ENCODE results near the gene MRPL12.
"Not testable (repeated sequence)": the region's sequence is repeated elsewhere in the genome, so short reads cannot be mapped to it uniquely, and the experiment has no call there.

MRPL12 gene

DNA sequence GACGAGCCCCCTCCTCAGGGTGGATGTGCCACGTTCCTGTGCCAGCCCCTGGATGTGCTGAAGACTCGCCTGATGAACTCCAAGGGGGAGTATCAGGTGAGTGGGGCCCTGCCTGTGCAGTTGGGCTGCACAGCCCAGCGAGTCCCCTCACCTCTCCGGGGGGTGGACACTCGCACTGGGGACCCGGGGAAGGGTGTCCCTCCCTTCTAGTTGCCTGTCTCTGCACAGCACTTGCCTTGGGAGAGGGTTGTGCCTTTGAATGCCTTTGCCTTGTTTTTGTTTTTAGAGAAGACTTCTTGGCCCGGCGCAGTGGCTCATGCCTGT is 14.6 kb downstream of the MRPL12 start:
- DNase-seq: no peak

DNA sequence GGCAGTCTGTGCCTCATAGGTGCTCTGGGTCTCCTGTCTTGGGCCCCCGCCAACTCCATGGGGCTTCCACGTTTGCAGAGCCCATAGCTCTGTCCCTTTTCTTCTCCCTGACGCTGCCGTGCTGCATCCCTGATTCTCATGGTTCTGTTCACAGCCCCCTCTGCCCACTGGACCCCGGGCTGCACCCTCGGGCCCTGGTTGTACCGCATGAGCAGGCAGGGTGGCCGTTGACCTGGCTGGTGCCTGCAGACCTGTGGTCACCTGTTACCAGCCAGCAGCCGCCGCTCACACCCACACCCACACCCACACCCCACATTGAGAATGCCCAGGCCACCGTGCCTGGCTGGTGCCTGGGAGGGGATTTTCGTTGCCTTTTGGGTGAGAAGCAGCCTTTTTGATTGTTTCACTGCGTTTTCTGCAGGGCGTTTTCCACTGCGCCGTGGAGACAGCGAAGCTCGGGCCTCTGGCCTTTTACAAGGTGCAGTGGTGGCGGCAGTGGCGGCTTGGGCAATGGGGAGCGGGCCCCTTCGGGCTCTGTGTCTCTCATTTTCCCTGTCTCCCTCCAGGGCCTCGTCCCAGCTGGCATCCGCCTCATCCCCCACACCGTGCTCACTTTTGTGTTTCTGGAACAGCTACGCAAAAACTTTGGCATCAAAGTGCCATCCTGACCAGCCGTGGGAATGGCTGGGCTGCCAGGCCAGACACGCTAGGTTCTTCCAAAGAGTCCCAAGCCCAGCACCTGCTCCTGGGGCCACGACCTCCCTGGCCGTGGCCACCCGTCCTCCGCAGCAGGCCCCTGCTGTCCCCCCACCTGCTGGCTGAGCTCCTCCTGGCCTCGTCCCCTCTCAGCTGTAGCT is 16.5 kb downstream of the MRPL12 start:
- no peak for DNase-seq

DNA sequence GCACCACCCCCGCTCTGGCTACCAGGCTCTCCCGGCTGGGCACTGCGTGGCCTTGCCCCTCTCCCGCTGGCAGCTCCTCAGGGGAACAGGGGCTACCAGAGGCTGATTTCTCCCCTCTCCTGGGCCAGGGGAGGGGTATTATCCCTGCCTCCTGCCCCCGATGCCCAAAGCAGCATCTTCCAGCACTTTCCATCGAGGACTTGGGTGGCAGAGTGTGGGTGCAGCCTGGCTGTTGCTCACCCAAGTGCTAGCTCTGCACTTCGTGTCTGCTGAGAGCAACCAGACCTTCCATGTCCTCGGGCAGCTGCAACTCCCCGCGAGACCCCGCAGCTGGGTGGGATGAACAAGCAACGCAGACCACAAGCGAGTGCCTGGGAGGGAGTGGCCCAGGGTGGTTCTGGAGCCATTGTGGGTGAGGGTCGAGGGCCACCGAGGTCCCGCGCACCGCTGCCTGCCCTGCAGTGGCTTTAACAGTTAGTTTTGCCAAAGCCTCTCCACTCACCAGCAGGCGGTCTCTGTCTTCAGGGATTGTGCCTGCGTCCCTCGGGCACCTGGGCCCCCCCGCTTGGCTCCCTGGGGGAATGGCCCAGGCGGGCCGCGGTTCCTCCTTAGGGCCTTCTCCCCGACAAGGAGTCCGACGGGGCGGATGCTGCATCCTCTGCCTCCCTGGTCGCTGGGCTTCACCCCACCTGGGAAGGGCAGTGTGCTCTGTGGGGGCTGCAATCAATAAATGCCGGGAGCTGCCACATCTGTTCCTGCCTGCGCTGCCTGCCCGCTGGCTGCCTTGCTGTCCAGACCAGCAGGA is 17.3 kb downstream of the MRPL12 start:
- no peak for DNase-seq

DNA sequence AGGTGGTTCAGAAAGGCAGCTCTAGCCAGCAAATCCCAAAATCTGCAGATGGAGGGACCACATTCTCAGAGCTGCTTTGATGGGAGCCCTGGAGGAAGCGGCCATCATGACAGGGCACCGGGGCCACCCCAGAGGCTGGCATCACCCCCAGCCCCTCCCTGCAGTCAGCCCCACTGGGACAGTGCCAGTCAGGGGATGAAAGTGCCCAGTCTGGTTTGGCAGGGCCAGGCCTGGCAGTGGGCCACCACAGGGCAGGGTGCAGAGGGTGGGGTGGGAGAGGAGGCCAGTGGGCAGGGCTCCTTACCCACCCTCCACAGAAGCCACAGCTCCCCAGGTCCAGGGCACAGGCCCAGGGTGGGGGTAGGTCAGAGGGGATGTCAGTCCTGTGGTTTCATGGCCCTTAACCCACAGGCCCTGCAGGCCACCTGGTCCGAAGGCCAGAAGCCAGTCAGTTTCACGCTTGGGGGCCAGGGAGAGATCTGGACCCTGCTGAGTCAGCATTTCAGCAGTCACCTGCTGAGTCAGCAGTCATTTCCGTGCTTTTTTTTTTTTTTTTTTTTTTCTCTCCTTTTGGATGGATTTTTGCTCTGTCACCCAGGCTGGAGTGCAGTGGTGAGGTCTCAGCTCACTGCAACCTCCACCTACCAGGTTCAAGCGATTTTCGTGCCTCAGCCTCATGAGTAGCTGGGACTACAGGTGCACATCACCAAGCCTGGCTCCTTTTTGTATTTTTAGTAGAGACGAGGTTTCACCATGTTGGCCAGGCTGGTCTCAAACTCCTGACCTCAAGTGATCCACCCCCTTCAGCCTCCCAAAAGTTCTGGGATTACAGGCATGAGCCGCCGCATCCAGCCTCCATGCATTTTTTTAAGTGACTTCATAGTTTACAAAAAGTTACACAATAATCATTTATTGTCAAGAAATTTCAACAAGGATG is 19.3 kb downstream of the MRPL12 start:
- no peak for DNase-seq

DNA sequence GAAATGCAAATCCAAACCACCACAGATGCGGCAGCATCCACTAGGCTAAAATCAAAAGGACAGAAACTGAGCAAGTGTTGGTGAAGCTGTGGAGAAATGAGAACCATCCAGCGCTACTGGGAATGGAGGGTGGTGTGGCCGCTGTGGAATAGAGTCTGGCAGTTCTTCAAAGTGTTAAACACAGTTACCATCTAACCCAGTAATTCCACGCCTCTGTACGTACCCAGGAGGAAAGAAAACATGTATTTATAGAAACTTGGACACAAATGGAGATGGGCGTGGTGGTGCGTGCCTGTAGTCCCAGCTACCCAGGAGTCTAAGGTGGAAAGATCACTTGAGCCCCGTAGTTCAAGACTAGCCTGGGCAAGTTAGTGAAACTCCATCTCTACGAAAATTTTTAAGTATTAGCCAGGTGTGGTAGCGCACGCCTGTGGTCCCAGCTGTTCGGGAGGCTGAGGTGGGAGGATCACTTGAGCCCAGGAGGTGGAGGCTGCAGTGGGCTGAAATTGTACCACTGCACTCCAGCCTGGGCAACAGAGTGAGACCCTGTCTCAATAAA is 20.6 kb downstream of the MRPL12 start:
- DNase-seq: no peak

DNA sequence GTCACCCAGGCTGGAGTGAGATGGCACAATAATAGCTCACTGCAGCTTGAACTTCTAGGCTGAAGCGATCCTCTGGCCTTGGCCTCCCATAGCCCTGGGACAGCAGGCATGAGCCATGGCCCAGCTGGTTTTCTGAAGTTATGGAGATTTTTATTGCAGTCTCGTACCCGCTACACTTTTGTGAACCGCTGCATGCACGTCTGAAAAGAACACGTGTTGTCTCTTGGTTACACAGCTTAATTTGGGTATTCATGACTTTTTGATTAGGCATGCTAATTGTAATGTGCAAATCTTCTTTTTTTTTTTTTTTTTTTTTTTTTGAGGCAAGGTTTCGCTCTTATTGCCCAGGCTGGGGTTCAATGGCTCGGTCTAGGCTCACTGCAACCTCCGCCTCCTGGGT is 22.3 kb downstream of the MRPL12 start:
- no peak for DNase-seq

DNA sequence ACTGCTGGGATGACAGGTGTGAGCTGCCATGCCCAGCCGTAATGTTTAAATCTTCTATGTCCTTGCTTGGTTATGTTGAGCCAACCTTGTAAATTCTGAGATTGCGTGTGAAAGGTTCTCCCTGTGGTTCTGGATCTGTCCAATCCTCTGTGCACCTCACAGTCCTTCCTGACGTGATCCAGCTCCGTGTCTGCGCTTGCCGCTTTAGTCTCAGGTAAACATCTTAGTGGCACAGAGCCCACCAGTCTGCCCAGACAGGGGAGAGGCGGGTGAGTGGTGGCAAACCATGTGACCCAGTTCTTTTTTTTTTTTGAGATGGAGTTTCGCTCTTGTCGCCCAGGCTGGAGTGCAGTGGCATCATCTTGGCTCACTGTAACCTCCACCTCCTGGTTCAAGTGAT is 22.8 kb downstream of the MRPL12 start:
- no peak for DNase-seq

DNA sequence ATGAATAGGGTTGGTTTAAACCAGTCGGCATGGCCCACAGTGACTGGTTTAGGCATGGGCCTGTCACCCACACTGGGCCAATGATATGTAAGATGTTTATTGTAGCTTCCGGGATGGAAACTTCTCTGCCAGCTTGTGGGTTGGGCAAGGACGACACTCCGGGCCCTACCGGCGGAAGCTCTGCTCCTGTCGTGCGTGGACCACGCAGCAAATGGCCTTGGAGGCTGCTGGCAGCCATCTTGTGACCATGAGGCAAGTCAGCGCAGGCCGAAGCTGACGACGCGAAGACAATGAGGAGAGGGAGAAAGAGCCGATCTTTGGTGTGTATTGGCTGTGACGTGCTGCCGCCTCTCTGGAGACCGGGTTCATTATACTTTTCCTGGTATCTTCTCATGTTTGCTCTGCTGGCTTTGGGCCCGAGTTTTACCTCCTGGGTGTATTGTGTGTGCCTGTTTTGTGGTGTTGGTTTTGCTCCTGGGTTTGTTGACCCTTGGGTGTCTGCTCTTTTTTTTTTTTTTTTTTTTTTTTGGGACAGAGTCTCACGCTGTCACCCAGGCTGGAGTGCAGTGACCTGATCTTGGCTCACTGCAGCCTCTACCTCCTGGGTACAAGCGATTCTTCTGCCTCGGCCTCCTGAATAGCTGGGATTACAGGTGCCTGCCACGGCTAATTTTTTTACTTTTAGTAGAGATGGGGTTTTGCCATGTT is 24.3 kb downstream of the MRPL12 start:
- DNase-seq: peak; percentile 66

DNA sequence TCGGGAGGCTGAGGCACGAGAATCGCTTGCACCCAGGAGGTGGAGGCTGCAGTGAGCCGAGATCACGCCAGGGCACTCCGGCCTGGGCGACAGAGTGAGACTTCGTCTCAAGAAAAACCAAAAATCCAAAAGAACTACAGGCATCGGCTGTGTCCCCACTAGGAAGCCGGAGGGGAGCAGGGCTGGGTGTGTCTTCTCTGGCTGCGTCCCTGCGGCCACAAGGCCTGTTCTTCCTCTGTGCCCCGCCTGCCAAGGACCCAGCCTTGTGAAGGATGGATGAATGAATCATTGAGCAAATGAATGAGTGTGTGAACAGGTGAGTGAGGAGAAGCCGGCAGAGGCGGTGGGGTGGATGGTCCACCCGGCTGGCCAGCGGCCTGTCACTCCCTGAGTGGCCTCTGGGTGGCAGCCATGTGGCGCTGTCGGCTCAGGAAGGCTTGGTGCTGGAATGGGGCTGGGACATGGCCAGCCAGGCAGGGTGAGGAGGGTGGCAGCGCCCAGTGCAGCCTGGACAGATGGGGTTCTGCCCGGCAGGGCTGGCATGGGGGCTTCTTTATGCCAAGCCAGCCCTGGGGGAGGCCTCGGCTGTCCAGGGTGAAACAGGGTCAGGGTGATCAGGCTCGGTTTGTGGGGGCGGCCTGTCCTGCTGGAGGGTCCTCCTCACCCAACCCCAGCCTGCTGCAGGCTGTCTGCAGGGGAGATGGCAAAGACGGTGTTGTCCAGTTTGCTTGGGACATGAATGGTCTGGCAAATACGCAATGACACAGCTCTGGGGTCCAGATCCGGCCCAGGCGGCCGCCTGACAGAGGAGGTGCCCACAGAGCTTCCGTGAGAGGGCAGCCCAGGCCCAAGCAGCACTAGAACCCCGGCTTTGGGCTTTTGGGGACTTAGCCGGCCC is 30.6 kb downstream of the MRPL12 start:
- peak; percentile 61 for DNase-seq

DNA sequence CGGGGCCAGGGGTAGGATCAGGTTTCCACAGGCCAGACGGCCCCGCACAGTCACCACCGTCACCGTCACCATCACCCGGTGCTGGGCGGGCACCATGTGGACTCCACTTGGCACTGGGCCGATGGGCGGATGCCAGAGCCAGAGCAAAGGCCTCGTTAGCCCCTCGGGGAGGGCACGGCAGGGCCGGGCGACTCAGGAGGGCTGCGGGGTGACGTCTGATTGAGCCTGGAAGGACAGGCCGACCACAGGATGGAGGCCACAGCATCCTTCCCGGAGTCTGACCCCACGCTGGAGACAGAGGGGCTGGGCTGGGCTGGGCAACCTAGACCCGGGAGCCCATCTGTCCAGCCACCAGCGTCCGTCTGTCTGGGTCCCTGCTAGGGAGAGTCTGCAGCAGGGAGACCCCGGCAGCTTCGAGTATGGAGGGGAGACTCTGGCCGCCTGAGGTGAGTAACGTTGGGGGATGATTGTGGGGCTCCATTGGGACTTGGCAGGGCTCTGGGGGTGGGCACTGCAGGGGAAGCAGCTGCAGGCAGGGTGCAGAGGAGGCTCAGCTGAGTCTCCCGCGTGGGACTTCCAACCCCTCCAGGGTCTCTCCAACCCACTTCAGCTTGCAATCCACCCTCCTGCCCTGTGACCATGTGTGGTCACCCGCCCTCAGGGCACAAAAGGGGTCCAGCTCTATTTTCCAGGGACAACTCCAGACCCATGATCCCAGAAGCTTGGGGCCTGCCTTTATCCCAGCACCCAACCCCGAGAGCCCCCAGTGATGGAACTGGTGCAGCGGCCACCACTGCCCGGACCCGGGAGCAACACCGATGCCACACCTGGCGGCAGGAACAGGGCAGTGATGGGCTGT is 31.5 kb downstream of the MRPL12 start:
- peak; percentile 7 for DNase-seq

DNA sequence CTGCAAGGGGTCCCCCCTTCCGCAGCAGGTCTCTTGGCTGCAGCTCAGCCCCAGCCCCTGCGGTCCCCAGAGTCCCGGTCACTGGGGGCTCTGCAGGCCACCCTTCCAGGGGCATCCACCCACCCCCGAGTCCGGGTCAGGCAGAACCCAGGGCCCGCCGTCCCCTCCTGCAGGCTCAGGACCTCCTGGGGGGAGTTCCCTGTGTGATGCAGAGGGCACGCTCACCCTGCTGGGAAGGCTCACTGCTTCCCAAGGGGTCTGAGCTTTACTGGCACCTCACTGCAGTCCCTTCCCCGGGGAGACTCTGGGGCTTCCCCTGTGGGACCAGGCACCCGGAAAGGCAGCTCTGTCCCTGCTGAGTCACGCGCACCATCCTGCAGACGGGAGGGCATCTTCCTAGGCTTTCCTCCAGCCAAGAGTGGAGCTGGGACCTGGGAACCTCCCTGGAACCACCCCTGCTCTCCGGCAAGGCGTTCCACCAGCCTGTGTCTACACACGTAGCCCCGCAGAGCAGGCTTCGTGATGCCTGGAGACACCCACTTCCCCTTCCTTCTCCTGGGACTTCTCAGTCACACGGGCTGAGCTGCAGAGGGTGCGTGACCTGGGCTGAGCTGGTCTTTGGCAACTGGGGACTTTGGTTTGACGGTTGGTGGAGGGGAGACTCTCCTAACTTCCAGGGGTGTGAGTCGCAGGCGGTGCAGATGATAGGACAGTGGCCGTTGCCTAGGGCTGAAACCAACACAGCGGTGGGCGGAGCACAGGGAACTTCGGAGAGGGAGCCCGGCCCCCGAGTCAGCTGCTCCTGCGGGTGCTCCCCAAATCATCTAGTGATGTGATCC is 32.3 kb downstream of the MRPL12 start:
- no peak for DNase-seq

DNA sequence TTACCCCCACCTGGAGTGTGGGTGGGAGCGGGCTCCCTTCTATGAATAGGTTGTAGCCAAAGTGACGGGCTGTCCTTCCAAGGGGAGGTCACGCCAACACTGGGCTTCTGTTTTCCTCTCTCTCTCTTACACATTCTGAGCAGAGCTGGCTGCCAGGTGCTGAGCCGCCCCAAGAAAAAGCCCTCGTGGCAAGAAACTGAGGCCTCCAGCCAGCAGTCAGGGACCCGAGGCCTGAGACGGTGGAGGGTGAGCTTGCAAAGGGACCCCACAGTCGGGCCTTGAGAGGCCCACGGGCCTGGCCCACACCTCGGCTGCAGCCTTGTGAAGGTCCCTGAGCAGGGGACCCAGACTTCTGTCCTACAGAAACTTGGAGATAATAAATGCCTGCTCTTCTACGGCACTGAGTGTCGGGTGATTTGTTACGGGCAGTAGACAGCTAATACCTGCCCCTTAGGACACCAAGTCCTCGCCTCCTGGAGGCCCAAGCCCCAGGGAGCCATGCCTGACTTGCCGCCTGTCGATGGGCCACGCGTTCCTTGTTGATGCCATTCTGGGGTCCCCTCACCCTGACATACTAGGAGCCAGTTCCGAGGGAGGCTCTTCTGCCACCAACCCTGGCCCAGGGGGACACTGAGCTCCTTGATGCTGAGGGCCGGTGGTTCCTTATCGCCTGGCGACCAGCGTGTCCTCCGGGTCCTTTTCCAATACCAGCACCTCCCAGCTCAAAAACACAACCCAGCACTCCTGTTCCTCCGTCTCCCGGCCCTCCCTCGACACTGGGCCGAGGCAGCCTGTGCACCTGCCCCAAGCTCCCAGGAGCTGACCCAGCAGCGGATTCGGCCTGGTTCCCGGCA is 35.0 kb downstream of the MRPL12 start:
- DNase-seq: no peak

DNA sequence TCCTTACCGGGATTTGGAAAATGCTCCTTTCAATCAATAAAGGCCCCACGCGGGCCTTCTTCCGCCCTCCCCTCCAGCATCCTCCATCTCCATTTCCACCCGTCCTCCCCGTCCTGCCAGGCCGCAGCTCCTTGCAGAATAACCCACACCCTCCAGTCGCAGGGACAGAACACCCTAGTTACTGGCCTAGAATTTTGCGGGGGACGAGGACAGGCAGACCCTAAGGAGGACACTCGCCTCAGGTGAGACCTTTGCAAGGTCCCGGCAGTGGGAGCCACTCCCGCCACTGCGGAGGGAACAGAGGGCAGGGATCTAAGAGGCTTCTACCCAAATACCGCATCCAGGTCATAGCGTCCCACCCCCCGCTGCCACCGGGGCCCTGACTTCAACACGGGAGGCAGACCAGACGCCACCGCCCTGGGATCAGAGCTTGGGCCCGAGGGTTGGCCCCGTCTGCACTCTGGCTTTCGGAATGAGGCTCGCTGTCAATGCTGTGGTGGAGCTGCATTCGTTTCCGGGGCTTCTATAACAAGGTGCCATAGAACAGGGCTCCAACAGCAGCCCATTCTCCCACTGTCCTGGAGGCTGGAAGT is 35.7 kb downstream of the MRPL12 start:
- DNase-seq: no peak

DNA sequence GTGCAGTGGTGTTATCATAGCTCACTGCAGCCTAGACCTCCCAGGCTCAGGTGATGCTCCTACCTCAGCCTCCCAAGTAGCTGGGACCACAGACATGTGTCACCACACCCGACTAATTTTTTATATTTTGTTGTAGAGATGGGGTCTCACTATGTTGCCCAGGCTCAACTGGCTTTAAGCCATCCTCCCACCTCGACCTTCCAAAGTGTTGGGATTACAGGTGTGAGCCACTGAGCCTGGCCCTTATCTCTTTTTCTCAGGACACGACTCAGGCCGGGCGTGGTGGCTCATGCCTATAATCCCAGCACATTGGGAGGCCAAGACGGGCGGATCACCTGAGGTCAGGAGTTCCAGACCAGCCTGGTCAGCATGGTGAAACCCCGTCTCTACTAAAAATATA is 36.4 kb downstream of the MRPL12 start:
- not testable (repeated sequence) for DNase-seq

DNA sequence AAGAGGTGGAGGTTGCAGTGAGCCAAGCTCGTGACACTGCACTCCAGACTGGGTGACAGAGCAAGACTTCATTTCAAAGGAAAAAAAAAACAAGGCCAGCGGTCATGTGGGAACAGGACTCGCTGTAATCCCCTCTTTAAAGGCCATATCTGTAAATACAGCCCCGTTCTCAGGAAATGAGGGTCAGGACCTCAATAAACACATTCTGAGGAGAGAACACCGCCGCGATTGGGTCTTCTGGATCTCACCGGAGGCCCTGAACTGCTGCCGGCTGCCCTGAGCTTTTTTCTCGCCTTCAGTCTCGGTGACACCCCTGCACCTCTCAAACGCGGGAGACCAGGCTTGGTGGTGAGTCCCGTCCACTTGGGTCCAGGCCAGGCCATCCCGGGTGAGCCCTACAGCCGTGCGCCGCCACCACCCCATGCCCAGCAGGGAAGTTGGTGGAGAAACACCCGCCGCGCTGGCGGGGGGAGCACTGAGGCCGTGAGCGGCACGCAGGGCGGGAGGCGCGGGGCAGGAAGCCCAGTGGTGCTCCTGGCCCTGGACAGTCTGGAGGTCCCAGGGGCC is 37.3 kb downstream of the MRPL12 start:
- no peak for DNase-seq

DNA sequence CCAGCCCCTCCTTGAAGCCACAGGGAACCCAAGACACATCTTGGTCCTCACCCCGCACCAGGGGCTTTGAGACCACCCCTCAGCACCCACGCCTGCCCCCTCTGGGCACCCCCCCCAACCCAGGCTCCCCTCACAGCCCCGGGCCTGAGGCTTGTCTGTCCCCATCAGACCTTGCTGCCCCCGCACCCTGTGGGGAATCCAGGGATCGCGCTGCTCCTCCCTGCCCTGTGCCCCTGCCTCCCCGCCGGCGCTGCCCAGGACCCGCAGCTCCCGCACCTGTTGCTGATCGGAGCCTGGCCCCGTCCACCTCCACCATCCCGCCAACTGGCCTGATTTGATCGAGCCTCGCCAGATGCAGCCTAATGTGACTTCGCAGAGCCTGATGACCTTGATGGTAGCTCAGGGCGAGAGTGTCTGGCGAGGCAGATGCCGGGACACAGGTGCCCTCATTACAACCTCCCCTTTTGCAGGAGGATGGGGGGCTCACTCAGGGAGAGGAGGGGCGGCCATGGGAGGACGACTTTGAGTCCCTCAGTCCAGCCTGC is 38.0 kb downstream of the MRPL12 start:
- no peak for DNase-seq

All from NCI-H1092 treated with DMSO at 0.1 percent for 48 hours (cell line).